Right lobe of liver (tissue), 4 donors: ENCODE data around the gene GSTA4.

Experiments
- CTCF ChIP-seq, 4 donors: fragments of 200-600 bp in 3 of 4; fragments of 450-650 bp in 1 of 4; IDR thresholded peaks; one replicate each; pipeline versions ENCODE4 v1.5.1 to v1.8.0; 2016 to 2022; ENCODE audit warnings: antibody characterized with exemption in 4 of 4, mild to moderate bottlenecking in 2 of 4
- POLR2A ChIP-seq: fragments of 450-650 bp; IDR thresholded peaks from one replicate; pipeline ENCODE4 v1.6.1; 2017; ENCODE audit warnings: antibody characterized with exemption, mild to moderate bottlenecking
- donor health status: DM: no; HTN: no; CAD: no.
- donor health status: DM: no; HTN: no; CAD: no.
- donor health status: DM: no; HTN: yes; CAD: no.

GRCh38 chr6:52966101-52966500, 29.0 kb downstream of the GSTA4 start:
- TF ChIP-seq POLR2A (no peak), CTCF (IDR thresholded peaks at IDR 0.05) (no peak)
